ENCODE measurements around the gene AKAP10.
A peak's percentile ranks its signal among the peaks of the same experiment; 100 is the strongest.
"Not testable (repeated sequence)": the region's sequence is repeated elsewhere in the genome, so short reads cannot be mapped to it uniquely, and the experiment has no call there.

The AKAP10 gene

GRCh38 chr17:19977293-19978208, at the start of gene AKAP10:
Gene AKAP10 (minus strand): TSS chr17:19977828. CDS start chr17:19977679, 149 bp downstream.
- DNase-seq (ENCODE audit: low read depth), result peak; percentile 86

GRCh38 chr17:20026960-20027359, 49.3 kb upstream of the AKAP10 start:
- DNase-seq (ENCODE audit: low read depth), result no peak

- no peak for DNase-seq (ENCODE audit: low read depth)
Observed at GRCh38 chr17:20022701-20023100, 45.1 kb upstream of the AKAP10 start.

GRCh38 chr17:20016475-20016992, 38.9 kb upstream of the AKAP10 start:
- not testable (repeated sequence) for DNase-seq (ENCODE audit: low read depth)

- DNase-seq (ENCODE audit: low read depth), result no peak
Observed at GRCh38 chr17:20012017-20012536, 34.4 kb upstream of the AKAP10 start.

- no peak for DNase-seq (ENCODE audit: low read depth)
Observed at GRCh38 chr17:20010936-20011335, 33.3 kb upstream of the AKAP10 start.

- no peak for DNase-seq (ENCODE audit: low read depth)
Observed at GRCh38 chr17:20010099-20010863, 32.7 kb upstream of the AKAP10 start.

- DNase-seq (ENCODE audit: low read depth), result peak; percentile 64
Observed at GRCh38 chr17:20009302-20010098, 31.9 kb upstream of the AKAP10 start, which contains the start of gene SPECC1. Gene SPECC1 (plus strand): TSS chr17:20009359. CDS start chr17:20096652, 87,293 bp downstream.

GRCh38 chr17:20009052-20009301, 31.3 kb upstream of the AKAP10 start:
- no peak for DNase-seq (ENCODE audit: low read depth)

- DNase-seq (ENCODE audit: low read depth), result no peak
Observed at GRCh38 chr17:20008242-20009051, 30.8 kb upstream of the AKAP10 start.

GRCh38 chr17:19996502-19996901, 18.9 kb upstream of the AKAP10 start:
- no peak for DNase-seq (ENCODE audit: low read depth)

GRCh38 chr17:19996086-19996485, 18.5 kb upstream of the AKAP10 start:
- DNase-seq (ENCODE audit: low read depth), result no peak

- DNase-seq (ENCODE audit: low read depth), result peak; percentile 40
Observed at GRCh38 chr17:19992803-19993713, 15.4 kb upstream of the AKAP10 start.

- DNase-seq (ENCODE audit: low read depth), result no peak
Observed at GRCh38 chr17:19991252-19991885, 13.7 kb upstream of the AKAP10 start.

GRCh38 chr17:19987897-19988296, 10.3 kb upstream of the AKAP10 start:
- DNase-seq (ENCODE audit: low read depth), result no peak

GRCh38 chr17:19986941-19987861, 9.6 kb upstream of the AKAP10 start:
- DNase-seq (ENCODE audit: low read depth), result no peak

GRCh38 chr17:19979917-19980770, 2.5 kb upstream of the AKAP10 start:
- DNase-seq (ENCODE audit: low read depth), result no peak

Data from T-helper 22 cell (primary cell).